AG10803 (cell line): Measurements from ENCODE around the gene MGMT.

ENCODE experiments used
- DNase-seq: peaks from one replicate; pipeline ENCODE4 v3.0.0; 2010; ENCODE audit warnings: low read depth
- H3K4me3 ChIP-seq: 2 replicates; pipeline ENCODE4 v1.5.1; 2011; ENCODE audit warnings: mild to moderate bottlenecking, low read length, control low read depth
- TF ChIP-seq, protein P1 (sequence below): conservative IDR thresholded peaks from 2 replicates; pipeline ENCODE4 v1.5.1; 2011; ENCODE audit warnings: mild to moderate bottlenecking, low read length, control low read depth, inconsistent platforms

The MGMT gene

DNA sequence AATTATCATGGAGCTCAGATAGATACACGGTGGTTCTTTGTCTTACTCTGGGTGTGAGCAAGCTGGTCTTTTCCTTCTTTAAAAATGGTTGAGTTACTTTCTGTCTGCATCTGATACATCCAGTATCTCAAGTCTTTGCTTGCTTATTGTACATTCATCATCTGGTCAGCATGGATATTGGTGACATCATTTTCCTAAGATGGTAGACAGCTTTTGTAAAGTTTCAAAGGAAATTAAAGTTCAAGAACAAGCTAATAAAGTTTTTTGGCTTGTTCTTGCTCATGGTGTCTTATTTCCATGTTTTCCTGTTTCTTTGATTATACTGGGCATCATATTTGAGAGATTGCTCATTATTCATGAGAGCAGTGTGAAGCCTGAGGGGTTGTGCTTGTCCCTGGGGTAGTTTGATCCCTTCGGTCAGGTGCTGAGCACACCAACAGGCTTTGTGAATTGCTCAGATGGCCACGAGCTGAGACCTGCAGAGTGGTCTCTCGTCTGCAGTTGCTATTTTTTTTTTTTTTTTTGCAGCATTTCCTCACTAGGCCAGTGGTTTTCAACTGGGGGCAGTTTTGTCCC is 38.5 kb downstream of the MGMT start:
- H3K4me3 ChIP-seq = no peak overlapping the region
- no peak for DNase-seq
- TF ChIP-seq, protein P1, sequence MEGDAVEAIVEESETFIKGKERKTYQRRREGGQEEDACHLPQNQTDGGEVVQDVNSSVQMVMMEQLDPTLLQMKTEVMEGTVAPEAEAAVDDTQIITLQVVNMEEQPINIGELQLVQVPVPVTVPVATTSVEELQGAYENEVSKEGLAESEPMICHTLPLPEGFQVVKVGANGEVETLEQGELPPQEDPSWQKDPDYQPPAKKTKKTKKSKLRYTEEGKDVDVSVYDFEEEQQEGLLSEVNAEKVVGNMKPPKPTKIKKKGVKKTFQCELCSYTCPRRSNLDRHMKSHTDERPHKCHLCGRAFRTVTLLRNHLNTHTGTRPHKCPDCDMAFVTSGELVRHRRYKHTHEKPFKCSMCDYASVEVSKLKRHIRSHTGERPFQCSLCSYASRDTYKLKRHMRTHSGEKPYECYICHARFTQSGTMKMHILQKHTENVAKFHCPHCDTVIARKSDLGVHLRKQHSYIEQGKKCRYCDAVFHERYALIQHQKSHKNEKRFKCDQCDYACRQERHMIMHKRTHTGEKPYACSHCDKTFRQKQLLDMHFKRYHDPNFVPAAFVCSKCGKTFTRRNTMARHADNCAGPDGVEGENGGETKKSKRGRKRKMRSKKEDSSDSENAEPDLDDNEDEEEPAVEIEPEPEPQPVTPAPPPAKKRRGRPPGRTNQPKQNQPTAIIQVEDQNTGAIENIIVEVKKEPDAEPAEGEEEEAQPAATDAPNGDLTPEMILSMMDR = no peak

DNA sequence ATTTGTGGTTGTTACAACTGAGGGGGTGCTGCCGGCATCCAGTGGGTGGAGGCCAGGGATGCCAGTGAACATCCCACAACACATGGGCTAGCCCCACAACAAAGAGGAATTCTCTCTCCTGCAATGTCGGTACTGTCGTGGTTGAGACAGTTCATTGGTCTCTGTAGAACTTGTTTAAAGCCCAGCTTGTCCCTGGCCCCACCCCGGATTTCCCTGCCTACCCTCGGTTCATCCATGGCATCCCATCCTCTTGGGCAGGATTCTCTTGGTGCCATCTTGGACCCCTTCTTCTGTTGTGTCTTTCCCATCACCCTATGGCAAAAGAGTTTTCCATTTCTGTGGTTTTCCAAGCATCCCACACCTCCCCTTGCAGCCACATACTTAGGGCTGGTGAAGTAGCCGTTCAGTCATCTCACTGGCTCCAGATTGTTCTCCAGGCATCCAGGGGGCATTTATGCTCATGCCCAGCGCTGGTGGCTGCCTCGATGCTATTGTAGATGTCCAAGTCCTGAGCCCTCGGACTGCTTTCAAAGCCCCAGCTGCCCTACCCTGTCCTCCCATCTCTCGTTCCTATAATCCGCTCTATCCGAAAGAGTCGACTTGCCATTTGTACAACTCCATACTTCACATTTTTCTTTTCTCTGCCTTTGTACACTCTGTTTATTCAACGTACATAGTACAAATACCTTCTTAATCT is 39.2 kb downstream of the MGMT start:
- no peak overlapping the region for H3K4me3 ChIP-seq
- DNase-seq = no peak
- TF ChIP-seq, protein P1 = no peak

DNA sequence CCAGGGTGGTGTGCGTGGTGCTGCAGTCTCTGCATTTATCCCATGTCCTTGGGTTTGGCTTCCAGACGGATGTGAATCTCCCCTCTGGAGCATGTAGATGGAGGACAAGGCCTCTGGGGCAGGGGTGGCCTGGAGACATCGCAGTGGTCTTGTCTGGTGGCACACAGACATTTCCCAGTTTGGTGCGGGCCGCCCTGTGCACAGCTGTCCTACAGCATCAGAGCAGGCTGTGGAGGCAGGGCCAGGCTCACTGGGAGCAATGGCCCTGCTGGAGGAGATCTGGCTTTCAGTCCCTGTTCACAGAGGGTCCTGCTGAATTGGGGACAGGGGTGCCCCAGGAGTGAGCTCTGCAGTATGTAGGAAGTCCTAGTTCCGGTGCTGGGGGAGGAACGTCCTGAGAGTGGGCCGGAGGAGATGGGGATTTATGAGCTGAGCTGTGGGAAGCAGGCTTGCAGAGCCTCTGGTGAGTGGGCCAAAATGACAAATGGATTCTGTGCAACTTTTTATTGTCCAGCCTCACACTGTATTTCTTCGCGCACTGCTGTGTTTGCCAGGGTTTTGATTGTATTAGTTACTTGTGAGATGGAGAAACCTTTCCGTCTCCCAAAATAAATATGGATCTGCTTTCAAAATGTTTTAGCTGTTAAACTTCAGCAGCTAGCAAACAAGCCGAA is 40.3 kb downstream of the MGMT start:
- H3K4me3 ChIP-seq = no peak overlapping the region
- DNase-seq = no peak
- TF ChIP-seq, protein P1 = no peak

DNA sequence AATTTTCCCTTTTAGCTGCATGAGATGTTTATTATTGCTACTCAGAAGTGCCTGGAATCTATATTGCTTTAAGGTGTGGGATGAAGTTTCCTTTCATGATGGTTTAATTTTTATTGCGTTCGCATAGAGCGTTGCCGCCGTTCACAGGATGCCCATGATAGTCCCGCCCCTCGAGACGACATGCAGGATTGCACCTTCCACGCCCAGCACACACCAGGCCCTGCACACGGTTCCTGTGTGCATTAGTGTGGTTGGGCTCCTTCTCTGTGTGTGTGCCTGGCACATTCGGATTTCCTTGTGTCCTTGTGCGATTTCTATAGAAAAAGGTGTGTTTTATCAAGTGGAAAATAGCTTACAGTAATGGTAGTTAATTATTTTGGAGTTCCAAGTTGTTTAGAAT is 42.1 kb downstream of the MGMT start:
- no peak overlapping the region for H3K4me3 ChIP-seq
- TF ChIP-seq, protein P1 = no peak
- no peak for DNase-seq

DNA sequence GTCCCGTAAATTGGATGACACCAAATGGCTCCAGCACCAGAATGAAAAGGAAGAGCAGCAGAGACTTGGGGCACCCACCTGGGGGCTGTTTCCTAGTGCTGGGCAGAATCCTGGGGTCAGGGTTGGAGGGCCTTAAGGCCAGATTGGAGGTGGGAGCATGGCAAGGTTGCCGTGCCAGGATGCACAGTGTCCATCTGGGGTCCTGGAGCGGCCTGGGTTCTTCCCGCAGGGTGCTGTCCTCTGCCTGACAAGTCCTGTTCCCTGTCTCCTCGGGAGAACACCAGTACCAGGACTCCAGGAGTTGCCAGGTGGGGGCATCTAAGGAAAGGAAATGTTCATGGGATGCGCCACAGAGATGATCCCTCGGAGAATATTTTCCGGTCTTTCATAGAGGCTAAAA is 42.8 kb downstream of the MGMT start:
- DNase-seq = no peak
- TF ChIP-seq, protein P1 = no peak
- no peak overlapping the region for H3K4me3 ChIP-seq

DNA sequence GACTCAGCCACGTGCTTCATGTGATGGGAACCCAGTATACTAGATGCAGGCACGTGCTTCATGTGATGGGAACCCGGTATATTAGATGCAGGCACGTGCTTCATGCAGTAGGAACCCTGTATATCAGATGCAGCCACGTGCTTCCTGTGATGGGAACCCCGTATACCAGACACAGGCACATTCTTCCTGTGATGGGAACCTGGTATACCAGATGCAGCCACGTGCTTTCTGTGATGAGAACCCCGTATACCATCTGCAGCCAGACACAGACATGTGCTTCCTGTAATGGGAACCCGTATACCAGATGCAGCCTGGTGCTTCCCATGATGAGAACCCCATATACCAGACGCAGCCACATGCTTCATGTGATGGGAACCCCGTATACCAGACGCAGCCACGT is 44.0 kb downstream of the MGMT start:
- no peak overlapping the region for H3K4me3 ChIP-seq
- TF ChIP-seq, protein P1 = no peak
- DNase-seq = no peak

DNA sequence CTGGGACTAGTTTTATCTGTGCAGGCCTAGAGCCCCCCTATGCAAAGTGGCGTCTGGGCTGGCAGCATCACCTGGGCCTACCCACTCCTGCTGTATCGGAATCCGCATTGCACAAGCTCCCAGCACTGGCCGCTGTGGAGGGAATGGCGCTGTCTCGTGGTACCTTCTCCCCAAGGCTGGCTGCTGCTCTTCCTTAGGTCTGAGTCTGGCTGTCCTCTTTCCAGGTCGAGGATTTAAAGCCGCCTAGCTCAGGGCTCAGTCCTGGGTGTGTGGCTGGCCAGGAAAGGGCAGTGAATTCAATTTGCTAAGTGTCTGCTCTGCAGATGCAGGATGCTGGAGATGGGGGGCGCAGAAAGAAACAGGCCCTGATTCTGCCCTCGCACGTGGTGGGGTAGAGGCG is 44.7 kb downstream of the MGMT start:
- TF ChIP-seq, protein P1 = no peak
- H3K4me3 ChIP-seq = no peak overlapping the region

More for the DNA sequence above, 44.7 kb downstream of the MGMT start:
- DNase-seq = no peak
